Subcutaneous adipose tissue (tissue), 4 donors: ENCODE measurements around the gene KIRREL3. TPM values are rescaled to one million over a fixed set of nuclear protein-coding genes. Genes with fewer than 3 reads are reported as not detected.

ENCODE experiments used
- CTCF ChIP-seq: fragments of 450-650 bp; IDR thresholded peaks from one replicate; pipeline ENCODE4 v1.5.1; 2016; ENCODE audit warnings: low read depth, mild to moderate bottlenecking, control low read depth, antibody characterized with exemption, moderate library complexity
- total RNA-seq, 4 donors: library from RNA; depleted of rRNA; stranded (reverse); fragments of >200 nt; gene quantifications; one replicate each; pipeline ENCODE4 v1.1.0, GENCODE V29; 2016

Gene KIRREL3
- total RNA-seq, 4 donors from 2014 or later: not detected

- no peak for TF ChIP-seq CTCF
Measured at GRCh38 chr11:126713806-126714205, 286.8 kb downstream of the KIRREL3 start.

- TF ChIP-seq CTCF: no peak
Measured at GRCh38 chr11:126711977-126712625, 288.5 kb downstream of the KIRREL3 start.

GRCh38 chr11:126710804-126711399 is 289.7 kb downstream of the KIRREL3 start:
- TF ChIP-seq CTCF: no peak

GRCh38 chr11:126707498-126707897 is 293.1 kb downstream of the KIRREL3 start:
- TF ChIP-seq CTCF: no peak

DNA sequence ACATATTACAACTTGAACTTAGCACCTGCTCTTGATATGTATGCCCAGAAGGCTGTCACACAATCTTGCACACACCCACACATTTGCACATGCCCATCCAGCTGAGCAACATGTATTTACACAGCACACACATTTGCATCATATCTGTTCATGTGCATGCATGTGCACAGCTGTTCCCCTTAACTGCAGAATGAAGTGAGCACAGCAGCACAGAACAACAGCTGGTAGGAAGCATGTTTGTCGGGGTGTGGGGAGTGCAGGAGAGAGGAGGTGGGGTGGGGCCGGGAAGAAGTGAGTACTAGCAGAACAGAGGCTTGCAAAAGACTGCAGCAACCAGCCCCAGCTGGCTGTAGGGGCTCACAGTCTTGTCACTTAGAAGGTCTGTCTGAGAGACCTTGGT is 296.5 kb downstream of the KIRREL3 start:
- no peak for TF ChIP-seq CTCF

DNA sequence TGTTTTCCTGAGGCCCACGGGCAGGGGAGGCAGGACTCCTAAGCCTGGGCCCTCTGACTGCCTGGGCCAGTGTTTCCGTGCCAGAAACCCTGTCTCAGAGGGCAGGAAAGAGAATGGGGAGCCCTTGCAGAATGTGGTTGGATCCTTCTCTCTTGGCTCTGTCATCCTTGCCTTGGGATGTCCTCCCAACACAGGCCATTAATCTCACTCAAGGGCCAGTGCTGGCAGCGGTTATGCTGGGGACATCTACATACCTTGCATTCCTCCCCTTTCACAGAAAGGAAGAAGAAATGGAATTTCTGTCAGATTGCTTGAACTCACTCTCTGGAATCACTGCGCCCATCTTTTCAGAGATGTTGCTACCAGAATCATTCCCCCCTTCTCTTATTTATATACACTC is 296.9 kb downstream of the KIRREL3 start:
- no peak for TF ChIP-seq CTCF

DNA sequence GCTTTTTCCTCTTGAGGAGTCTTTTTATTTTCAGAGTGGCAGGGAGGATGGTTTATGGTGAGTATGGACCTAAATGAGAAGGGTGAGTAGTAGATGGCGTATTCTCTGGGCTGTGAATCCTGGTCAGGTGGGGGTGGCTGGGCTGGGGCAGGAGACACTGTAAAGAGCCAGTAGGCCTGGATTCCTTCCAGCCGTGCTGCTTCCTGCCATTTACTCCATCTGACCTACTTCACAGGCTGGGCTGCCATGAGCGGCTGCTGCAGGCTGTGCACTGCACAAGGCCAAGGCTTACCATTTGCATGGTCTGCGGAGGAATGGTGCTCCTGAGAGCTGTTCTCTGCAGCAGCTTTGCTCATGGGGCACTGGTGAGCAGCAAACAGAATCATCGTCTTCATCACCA is 297.6 kb downstream of the KIRREL3 start:
- TF ChIP-seq CTCF: no peak
